OCI-LY7 (cell line): Measurements from ENCODE around the gene PLEKHM1.
"Not testable (repeated sequence)": the region's sequence is repeated elsewhere in the genome, so short reads cannot be mapped to it uniquely, and the experiment has no call there.

Experiments
- EZH2phosphoT487 ChIP-seq: fragments of 200-600 bp; sonication (generic); IDR thresholded peaks from 2 replicates; pipeline ENCODE4 v1.6.1; 2018; ENCODE audit warnings: low read depth, borderline replicate concordance, mild to moderate bottlenecking, mixed run types, antibody characterized with exemption, low read length, moderate library complexity, mixed read lengths
- TF ChIP-seq, protein P1 (sequence below): fragments of 200-600 bp; sonication (generic); conservative IDR thresholded peaks from 2 replicates; pipeline ENCODE4 v1.5.1; 2014; ENCODE audit warnings: mild to moderate bottlenecking, antibody characterized with exemption, low read length, moderate library complexity, mixed read lengths

DNA sequence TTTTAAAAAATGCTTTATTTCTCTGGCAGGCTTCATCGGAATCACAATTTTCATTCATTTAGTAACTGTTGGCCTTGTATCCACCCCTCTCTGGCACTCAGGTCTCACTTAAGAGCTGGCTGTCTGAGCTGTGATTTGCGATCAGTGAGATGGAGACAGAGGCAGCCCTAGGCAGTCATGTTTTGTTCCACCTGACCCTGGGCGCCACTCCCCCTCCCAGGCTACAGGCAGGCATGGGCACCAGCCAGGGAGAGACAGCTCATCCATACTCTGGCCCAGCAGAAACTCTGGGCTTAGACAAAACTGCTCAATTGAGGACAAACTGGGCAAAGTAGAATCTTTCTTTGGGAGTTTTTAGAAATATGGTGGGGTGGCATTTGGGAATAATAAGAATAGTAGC is 14.7 kb upstream of the PLEKHM1 start:
- TF ChIP-seq, protein P1, sequence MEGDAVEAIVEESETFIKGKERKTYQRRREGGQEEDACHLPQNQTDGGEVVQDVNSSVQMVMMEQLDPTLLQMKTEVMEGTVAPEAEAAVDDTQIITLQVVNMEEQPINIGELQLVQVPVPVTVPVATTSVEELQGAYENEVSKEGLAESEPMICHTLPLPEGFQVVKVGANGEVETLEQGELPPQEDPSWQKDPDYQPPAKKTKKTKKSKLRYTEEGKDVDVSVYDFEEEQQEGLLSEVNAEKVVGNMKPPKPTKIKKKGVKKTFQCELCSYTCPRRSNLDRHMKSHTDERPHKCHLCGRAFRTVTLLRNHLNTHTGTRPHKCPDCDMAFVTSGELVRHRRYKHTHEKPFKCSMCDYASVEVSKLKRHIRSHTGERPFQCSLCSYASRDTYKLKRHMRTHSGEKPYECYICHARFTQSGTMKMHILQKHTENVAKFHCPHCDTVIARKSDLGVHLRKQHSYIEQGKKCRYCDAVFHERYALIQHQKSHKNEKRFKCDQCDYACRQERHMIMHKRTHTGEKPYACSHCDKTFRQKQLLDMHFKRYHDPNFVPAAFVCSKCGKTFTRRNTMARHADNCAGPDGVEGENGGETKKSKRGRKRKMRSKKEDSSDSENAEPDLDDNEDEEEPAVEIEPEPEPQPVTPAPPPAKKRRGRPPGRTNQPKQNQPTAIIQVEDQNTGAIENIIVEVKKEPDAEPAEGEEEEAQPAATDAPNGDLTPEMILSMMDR = not testable (repeated sequence)
- TF ChIP-seq EZH2phosphoT487 = not testable (repeated sequence)
